Measurements from ENCODE around the gene GCNA.
"Not testable (repeated sequence)": the region's sequence is repeated elsewhere in the genome, so short reads cannot be mapped to it uniquely, and the experiment has no call there.

Gene GCNA

DNA sequence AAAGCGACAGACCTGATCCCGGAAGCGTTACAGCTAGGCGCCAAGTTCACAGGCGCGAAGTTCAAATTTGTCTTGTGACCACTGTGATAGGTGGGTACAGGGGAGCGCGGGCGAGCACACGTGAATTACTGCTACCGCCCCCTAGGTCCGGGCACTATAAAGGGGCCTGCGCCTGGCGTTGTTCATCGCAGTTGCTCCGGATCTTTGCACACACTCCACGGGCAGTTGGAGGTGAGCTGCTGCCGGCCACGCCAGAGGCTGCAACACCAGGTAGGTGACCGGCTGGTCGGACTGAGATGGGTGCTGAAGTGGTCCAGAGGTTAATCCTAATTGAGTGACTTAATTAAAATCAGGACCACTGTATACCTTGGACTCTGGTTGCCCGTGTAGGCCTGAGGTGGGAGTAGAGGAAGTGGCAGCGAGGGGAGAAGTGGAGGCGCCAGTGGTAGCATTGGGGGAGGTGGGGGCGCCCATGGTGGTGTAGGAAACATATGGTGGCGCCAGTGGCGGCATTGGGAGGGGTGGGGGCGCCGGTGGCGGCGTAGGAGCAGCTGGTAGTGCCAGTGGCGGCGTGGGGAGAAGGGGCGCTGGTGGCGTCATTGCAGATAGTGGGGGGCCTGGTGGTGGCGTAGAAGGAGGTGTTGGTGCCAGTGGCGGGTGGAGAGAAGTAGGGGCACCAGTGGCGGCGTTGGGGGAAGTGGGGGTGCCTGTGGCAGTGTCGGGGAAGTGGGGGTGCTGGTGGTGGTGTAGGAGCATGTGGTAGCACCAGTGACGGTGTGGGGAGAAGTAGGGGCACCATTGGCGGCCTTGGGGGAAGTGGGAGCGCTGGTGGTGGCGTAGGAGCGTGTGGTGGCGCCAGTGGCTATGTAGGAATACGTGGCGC, at the start of gene GCNA:
GCNA (plus strand) TSS at position 185 of the 883 bp plus-strand sequence. CDS start 2,385 bp downstream, outside the sequence.
- FAIRE-seq, result no peak

GRCh38 chrX:71532078-71532752, 46.0 kb upstream of the GCNA start:
- no peak for FAIRE-seq

GRCh38 chrX:71532753-71533425, 45.3 kb upstream of the GCNA start, which contains the start of gene OGT:
OGT (plus strand) TSS chrX:71533104; CDS start chrX:71533300, 196 bp downstream.
- FAIRE-seq, result no peak

DNA sequence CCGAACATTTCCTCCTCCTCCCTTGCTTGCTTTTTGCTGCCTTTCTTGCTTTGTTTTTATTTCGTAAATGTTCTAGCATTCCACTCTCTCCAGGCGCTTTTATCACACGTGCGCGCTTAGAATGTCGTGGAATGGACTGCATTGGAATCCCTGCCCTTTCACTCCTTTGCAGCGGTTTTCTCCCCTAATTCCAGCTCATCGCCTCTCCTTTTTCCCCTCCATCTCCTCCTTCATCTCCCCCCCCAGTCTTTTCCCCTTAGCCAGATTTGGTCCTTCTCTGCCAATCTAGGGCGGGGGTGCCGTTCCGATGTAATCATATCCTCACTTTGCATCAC, 44.8 kb upstream of the GCNA start:
- FAIRE-seq, result no peak

DNA sequence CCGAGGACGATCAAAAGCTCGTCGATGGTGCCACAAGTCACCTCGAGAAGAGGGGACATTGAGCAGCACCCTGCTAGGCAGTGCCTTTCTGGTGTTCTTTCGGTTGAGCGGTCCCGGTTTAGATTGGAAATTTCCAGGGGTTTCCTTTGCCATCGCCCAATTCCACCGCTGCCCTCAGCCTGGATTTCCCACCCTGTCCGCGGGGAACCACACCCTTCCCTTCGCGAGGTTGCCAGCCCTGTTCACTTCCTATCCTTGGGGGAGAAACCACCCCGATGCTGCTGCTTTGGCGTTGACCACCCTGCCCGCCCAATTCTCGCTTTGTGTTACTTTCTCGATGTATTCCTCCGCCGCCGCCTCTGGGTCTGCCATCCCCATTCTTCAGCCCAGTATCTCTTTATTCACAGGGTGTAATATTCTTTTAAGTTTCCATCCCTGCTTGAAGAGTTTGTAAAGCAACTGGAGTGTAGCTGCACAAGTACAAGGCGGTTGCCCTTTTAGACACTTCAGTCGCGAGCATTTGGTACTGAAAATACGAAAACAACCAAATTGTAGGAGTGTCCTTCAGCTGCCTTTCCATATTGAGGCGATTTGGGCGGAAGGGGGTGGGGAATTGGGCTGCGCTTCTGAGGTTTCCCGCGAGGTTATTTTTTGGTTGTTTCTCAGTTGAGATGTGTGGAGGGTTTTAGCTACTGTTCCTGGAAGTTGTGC, 44.2 kb upstream of the GCNA start:
- FAIRE-seq, result no peak

- FAIRE-seq, result no peak
Measured at GRCh38 chrX:71534773-71535544, 43.3 kb upstream of the GCNA start.

- no peak for FAIRE-seq
Measured at GRCh38 chrX:71536285-71536684, 42.0 kb upstream of the GCNA start.

DNA sequence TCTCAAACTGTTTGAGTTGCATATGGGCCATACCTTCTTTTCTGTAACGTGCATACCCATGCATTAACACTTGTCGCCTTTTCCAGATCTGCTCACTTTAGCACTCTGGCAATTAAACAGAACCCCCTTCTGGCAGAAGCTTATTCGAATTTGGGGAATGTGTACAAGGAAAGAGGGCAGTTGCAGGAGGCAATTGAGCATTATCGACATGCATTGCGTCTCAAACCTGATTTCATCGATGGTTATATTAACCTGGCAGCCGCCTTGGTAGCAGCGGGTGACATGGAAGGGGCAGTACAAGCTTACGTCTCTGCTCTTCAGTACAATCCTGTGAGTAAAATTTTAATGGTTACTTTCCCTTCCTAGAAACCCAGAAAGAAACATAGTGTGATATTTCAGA, 40.5 kb upstream of the GCNA start:
- no peak for FAIRE-seq

- no peak for FAIRE-seq
Measured at GRCh38 chrX:71540801-71541200, 37.4 kb upstream of the GCNA start.

GRCh38 chrX:71541210-71542022, 36.8 kb upstream of the GCNA start:
- no peak for FAIRE-seq

- FAIRE-seq, result no peak
Measured at GRCh38 chrX:71542411-71542810, 35.8 kb upstream of the GCNA start.

DNA sequence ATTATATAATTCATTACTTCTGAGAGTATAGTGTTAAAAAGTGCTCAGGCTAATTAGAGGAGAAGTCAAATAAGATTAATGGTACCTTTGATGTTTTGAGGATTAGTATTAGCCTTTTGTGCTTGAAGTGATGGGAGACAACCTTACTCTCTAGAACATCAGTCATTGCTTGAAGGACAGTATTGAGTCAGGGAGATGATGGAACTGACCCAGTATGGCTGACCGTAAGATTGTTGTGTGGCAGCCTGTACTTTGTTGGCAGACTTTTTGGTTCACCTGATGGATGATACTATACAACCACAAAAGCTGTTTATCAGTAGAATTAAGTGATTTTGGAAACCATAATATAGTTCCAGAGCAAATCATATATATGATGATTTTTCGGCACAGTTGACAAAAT, 35.4 kb upstream of the GCNA start:
- no peak for FAIRE-seq

DNA sequence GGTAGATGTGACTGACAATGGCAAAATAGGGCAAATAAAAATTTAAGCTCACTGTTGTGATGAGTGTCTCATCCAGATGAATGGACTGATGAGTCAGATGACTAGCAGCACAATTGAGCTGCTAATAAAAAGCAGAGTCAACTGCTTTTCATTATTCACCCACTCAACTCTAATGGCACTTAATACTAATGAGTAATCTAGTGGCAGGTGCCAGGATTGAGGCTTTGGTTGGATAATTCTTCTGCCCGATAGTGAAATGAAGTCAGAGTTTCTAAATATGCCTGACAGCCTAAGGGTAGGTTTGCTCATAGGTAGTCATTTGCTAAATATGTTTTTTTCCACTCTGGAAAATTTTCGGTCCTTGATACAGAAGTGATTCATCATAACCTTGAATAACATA, 34.9 kb upstream of the GCNA start:
- FAIRE-seq, result no peak

DNA sequence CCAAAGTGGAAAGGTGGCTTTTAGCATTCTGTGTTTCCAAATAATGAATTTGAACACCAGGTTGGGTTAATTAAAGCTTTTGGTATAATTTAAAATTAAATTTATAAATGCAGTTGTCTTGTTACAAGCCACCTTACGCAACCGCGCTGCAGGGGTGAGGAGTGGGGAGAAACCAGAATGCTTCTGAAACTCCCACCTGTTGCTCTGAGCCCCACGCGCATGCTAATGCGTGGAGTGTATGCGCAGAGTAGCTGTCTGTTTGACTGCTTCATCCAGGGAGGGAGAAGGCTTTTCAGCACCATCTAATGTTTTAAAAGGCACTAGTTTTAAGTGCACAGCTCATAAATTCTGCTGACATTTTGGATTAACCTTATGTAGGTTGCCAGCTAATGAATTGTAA, 32.9 kb upstream of the GCNA start:
- FAIRE-seq, result no peak

DNA sequence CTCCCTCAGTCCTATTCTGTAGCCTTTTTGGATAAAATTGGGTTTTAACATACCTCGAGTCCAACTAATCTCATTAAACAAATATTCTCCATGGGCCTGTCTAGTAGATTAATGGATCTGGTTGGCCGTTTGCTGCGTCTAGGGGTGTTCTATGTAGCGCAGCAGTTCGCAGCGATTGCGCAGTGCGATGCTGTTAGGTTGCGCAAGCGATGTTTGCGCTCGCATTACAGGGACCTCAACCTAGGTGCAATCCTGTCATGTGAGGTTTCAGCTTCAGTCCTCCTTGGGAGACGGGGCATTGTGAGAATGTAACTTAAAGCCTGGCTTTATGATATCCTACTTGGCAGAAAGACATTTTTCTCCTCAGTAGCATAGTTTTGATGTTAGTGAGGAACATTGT, 31.4 kb upstream of the GCNA start:
- no peak for FAIRE-seq

DNA sequence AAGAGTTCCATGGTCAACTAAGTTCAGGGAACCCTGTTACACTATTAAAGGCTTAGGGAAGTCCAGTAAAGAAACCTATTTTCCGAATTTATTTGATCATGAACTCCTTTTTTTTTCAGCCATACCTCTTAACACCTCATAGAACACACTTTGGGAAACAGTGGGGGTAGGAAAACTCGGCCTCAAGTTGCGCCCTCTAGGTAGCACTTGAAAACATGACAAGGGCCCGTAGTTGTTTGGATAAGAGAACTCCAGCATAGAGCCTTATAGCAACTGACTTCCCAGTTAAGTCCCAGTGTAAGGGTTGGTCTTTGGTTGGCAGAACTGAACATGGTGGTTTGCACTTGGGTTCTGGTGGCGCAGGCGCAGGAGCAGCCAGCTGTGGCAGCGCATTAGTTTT, 30.9 kb upstream of the GCNA start:
- FAIRE-seq, result no peak

GRCh38 chrX:71549986-71550385, 28.3 kb upstream of the GCNA start:
- peak; percentile 38 for FAIRE-seq

DNA sequence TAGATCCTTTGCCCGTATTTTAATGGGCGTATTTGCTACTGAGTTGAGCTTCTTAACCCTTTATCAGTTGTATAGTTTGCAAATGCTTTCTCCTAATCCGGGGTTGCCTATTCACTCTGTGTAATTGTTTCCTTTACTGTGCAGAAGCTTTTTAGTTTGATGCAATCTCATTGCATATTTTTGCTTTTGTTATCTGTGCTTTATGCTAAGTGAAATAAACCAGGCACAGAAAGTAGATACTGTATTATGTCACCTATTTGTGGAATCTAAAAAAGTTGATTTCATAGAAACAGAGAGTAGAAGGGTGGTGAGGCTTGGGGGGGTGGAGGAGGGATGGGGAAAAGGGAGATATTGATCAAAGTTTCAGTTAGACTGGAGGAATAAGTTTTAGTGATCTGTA, 27.7 kb upstream of the GCNA start:
- FAIRE-seq, result no peak

DNA sequence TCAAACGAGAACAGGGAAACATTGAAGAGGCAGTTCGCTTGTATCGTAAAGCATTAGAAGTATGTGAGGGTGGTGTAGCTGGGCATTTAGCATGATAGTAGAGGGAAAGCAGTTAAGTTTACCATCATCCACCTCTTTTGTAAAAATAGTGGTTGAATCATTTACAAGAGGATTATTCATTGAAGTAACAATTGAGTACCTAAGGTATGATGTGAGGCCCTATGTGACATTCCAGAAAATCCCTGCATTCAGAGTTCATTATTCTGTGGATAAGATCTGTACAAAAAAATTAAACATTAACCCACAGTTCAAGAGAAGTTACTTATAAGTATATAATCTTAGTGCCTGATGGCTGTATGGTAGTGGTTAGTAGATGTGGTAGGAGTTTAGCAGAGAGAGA, 22.2 kb upstream of the GCNA start:
- no peak for FAIRE-seq

GRCh38 chrX:71558920-71559319, 19.3 kb upstream of the GCNA start:
- no peak for FAIRE-seq

GRCh38 chrX:71559773-71560172, 18.5 kb upstream of the GCNA start:
- not testable (repeated sequence) for FAIRE-seq
